GM12878 (cell line): ENCODE results near the gene SSNA1. TPM values are rescaled to one million over a fixed set of nuclear protein-coding genes. Genes with fewer than 3 reads are reported as not detected.
A peak's percentile ranks its signal among the peaks of the same experiment; 100 is the strongest.

Source experiments
- ATAC-seq: fragments of 200-7000 bp; cut with Tn5 transposase; 3 replicates; pipeline ENCODE4 v1.9.1; 2020; ENCODE audit warnings: mild to moderate bottlenecking, moderate library complexity
- BruUV-seq: library from RNA; stranded (reverse); fragments of 400-500 nt; replicated peaks from 2 replicates; lab custom pipeline; 2021; lab: Mats Ljungman, UMichigan
- CTCF ChIA-PET: fragments of 300-600 bp; sonication (Branson Sonifier 250); formaldehyde crosslinking; extraction: SDS; loops from one replicate; lab custom pipeline; 2021; ENCODE audit warnings: inconsistent platforms; lab: Yijun Ruan, JAX
- POLR2A ChIA-PET: fragments of 350-600 bp; formaldehyde crosslinking; extraction: SDS; loops from one replicate; lab custom pipeline; 2021; ENCODE audit warnings: inconsistent platforms; lab: Charles Lee
- RAD21 ChIA-PET: fragments of 300-600 bp; sonication (Branson Sonifier 250); formaldehyde crosslinking; loops from one replicate; lab custom pipeline; 2023; ENCODE audit warnings: antibody characterized with exemption; ENCODE audit not compliant: unreplicated experiment; lab: Charles Lee
- SMC1A ChIA-PET: fragments of 300-600 bp; sonication (Branson Sonifier 250); formaldehyde crosslinking; loops from one replicate; lab custom pipeline; 2023; ENCODE audit not compliant: unreplicated experiment, uncharacterized antibody; lab: Charles Lee
- DNase-seq: peaks from one replicate; pipeline ENCODE4 v3.0.0-alpha.2; 2011; ENCODE audit warnings: low read depth, low spot score
- FAIRE-seq: peaks from 3 replicates; lab custom pipeline; 2011; peaks lifted over from hg19 to GRCh38; lab: Jason Lieb, UNC
- H2AFZ ChIP-seq: 2 replicates; pipeline ENCODE4 v1.6.0; 2011; ENCODE audit warnings: low read depth, low read length, control low read depth; ENCODE audit not compliant: control insufficient read depth
- H3K27ac ChIP-seq: 2 replicates; pipeline ENCODE4 v1.5.1; 2011; ENCODE audit warnings: control low read depth; ENCODE audit not compliant: control insufficient read depth, insufficient read depth
- H3K27me3 ChIP-seq, 2 experiments: replicated peaks in 1 of 2; 2 replicates each; pipeline versions ENCODE4 v1.6.0 to v1.6.1; 2011; ENCODE audit warnings: low read length in 1 of 2; ENCODE audit not compliant: control insufficient read depth in 2 of 2, insufficient read depth in 2 of 2
- H3K36me3 ChIP-seq, 2 experiments: 2 replicates each; pipeline ENCODE4 v1.5.1; 2011; ENCODE audit warnings: low read length in 1 of 2; ENCODE audit not compliant: control insufficient read depth in 2 of 2, insufficient read depth in 2 of 2
- H3K4me1 ChIP-seq: 2 replicates; pipeline ENCODE4 v1.6.1; 2011; ENCODE audit warnings: mild to moderate bottlenecking, low read length, moderate library complexity, mixed read lengths; ENCODE audit not compliant: control insufficient read depth, insufficient read depth
- H3K4me2 ChIP-seq: 2 replicates; pipeline ENCODE4 v1.6.0; 2011; ENCODE audit warnings: control low read depth; ENCODE audit not compliant: control insufficient read depth, insufficient read depth
- H3K4me3 ChIP-seq: fragments of 200-600 bp; sonication (generic); 2 replicates; pipeline ENCODE4 v1.5.1; 2016
- H3K79me2 ChIP-seq: 2 replicates; pipeline ENCODE4 v1.6.0; 2011; ENCODE audit warnings: low read length; ENCODE audit not compliant: control insufficient read depth, insufficient read depth
- H3K9ac ChIP-seq: 2 replicates; pipeline ENCODE4 v1.8.0; 2011; ENCODE audit warnings: low read length, control low read depth, mixed read lengths; ENCODE audit not compliant: control insufficient read depth, insufficient read depth
- H3K9me3 ChIP-seq: replicated peaks from 3 replicates; pipeline ENCODE4 v1.5.1; 2011; ENCODE audit warnings: mild to moderate bottlenecking, low read length; ENCODE audit not compliant: control insufficient read depth, insufficient read depth
- H4K20me1 ChIP-seq: 2 replicates; pipeline ENCODE4 v1.6.0; 2011; ENCODE audit not compliant: control insufficient read depth, insufficient read depth
- BHLHE40 ChIP-seq, 2 experiments: fragments of 450-650 bp in 1 of 2; IDR thresholded peaks; 2 replicates each; pipeline ENCODE4 v1.6.1; 2011 to 2017; ENCODE audit warnings: low read depth in 2 of 2, borderline replicate concordance in 1 of 2, improper control_type of control experiment in 1 of 2, low read length in 1 of 2, mild to moderate bottlenecking in 1 of 2
- WGBS: methylation state at CpG from one replicate; pipeline ENCODE4 v1.1.6; 2016; ENCODE audit warnings: low lambda C conversion rate; ENCODE audit not compliant: insufficient replicate concordance, insufficient coverage; ENCODE audit errors: missing lambda C conversion rate; 5-methylcytosine and 5-hydroxymethylcytosine counted together
- in situ Hi-C: fragments of 300-500 bp; cut with MboI; formaldehyde crosslinking; loops from 9 replicates; pipeline ENCODE4 v1.14.3; 2018; ENCODE audit warnings: mixed read lengths
- intact Hi-C: fragments of 100-400 bp; cut with micrococcal nuclease; formaldehyde crosslinking; loops from one replicate; pipeline ENCODE4 v1.14.2; 2022; ENCODE audit not compliant: unreplicated experiment
- polyA plus RNA-seq, 11 experiments: library from polyadenylated mRNA; depleted of rRNA in 4 of 11; unstranded in 6 of 11; stranded (reverse) in 5 of 11; fragments of >200 nt; fragmentation: Nextera tagmentation in 4 of 11; fragmentation: Illumina TruSeq in 1 of 11; extraction: Ambion mirVana in 4 of 11; extraction: Trizol in 1 of 11; gene quantifications; 1 replicate in 1 of 11; 2 replicates in 10 of 11; pipeline versions ENCODE4 v1.2.1 to v1.2.3, GENCODE V29; 2011 to 2016; ENCODE audit warnings: inconsistent platforms in 2 of 11, missing spikeins in 2 of 11, low read depth in 1 of 11
- total RNA-seq, 4 experiments: library from RNA; depleted of rRNA in 3 of 4; stranded (reverse); fragments of >200 nt in 3 of 4; fragmentation: Illumina TruSeq in 1 of 4; extraction: Trizol in 1 of 4; gene quantifications; 2 replicates each; pipeline versions ENCODE4 v1.2.1 to v1.2.3, GENCODE V29; 2013 to 2021
- TF ChIP-seq, protein P1 (sequence below): IDR thresholded peaks from 2 replicates; pipeline ENCODE4 v1.6.1; 2011; ENCODE audit warnings: low read depth, low read length, improper control_type of control experiment, borderline replicate concordance

The SSNA1 gene
- total and polyA plus RNA-seq, 10 of the 15 experiments (the other 5 are each of a cell fraction or from before 2014, with no cell fraction given) = 0.63 to 139 (median 78.0) TPM

DNA sequence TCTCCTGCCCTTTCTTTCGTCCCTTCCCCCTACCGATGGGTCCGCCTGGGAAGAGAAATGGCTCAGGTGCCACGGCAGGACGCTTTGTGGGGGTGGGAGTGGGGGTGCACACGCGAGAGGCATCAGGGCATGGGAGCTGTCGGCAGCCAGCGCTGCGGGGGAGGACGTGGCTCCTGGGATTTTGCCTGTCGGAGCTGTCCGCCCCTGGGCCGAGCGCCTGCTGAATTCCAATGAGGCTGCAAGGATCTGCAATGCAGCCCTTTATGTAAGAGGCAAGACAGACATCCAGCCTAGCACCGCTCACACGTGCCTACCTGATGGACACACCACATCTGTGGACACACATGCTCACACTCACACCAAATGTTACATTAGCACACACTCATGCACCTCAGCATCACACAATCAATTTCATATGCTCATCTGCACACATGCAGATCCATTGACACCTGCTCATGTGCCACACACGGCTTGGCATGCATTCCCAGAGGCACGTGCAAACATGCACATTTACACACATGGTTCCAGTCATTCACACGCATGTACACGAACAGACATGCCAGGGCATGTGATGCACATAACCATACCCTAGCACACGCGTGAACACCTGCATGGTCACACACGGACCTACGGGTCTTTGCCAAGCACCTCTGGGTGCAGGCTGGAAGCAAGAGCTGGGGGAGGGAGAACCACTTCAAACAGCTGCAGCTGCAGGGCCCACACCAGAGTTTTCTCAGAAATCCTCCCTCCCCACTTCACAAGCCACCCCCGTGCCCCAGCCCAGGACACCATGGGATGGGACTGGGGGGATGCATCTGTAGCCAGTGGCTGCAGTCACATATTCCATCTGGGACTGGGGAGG lies 48.1 kb upstream of the SSNA1 start:
- no peak overlapping the region for H3K4me3 ChIP-seq
- peaks cover 10 to 14% of the 10 kb centered on the region in 2 experiments for H3K27me3 ChIP-seq
- H3K9me3 ChIP-seq = no peaks in the 10 kb centered on the region; the same call in 2 of the 3 replicates
- no peak for FAIRE-seq
- H3K36me3 ChIP-seq = no peaks in the 10 kb centered on the region
- intact Hi-C loops = no loop called here
- TF ChIP-seq, protein P1, sequence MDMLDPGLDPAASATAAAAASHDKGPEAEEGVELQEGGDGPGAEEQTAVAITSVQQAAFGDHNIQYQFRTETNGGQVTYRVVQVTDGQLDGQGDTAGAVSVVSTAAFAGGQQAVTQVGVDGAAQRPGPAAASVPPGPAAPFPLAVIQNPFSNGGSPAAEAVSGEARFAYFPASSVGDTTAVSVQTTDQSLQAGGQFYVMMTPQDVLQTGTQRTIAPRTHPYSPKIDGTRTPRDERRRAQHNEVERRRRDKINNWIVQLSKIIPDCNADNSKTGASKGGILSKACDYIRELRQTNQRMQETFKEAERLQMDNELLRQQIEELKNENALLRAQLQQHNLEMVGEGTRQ = no peak
- 0 out of 4 replicates have a peak, but pooled peaks of 1 of the 2 experiments have one; percentile 14 for TF ChIP-seq BHLHE40 (IDR thresholded peaks at IDR 0.05; ENCODE audit: borderline replicate concordance in 1 of 2, low read depth in 2 of 2, low read length in 1 of 2)
- TF ChIP-seq, all 136 proteins: peak for 1
- DNase-seq (no peak), ATAC-seq (no peak)
- Histone ChIP-seq H3K4me1 (no peaks in the 10 kb centered on the region), H3K4me2 (no peak overlapping the region), H3K79me2 (no peaks in the 10 kb centered on the region), H3K9ac (no peak overlapping the region), H3K27ac (no peak overlapping the region), H2AFZ (no peak overlapping the region), H4K20me1 (no peaks in the 10 kb centered on the region)
- POLR2A ChIA-PET = interaction anchor here (0.6 to 1.7 kb wide), 2 partner anchors 11 to 17 kb away, joined by 4 to 5 read pairs; no protein-coding TSS in a partner anchor
- CTCF ChIA-PET = interaction anchor here (1.0 kb wide), 1 partner anchor 45 kb away, joined by 3 read pairs; no protein-coding TSS in a partner anchor
- WGBS = 67% methylated on average over 23 of the region's 26 CpGs
- no TSS peak for BruUV-seq
- SMC1A ChIA-PET = no interaction called here
- in situ Hi-C loops = no loop called here
- RAD21 ChIA-PET = interaction anchor here (0.5 to 1.0 kb wide), 2 partner anchors 10 to 73 kb away, joined by 3 read pairs; no protein-coding TSS in a partner anchor
